T-helper 22 cell (primary cell): ENCODE data around the gene SMPD2.

Source experiments
- DNase-seq: peaks from one replicate; pipeline ENCODE4 v3.0.0-alpha.2; 2020; ENCODE audit warnings: low read depth

Gene SMPD2

GRCh38 chr6:109447087-109447486, 6.6 kb downstream of the SMPD2 start:
- DNase-seq, result no peak

GRCh38 chr6:109447878-109448555, 7.5 kb downstream of the SMPD2 start:
- no peak for DNase-seq

GRCh38 chr6:109448615-109449014, 8.1 kb downstream of the SMPD2 start:
- no peak for DNase-seq

GRCh38 chr6:109449064-109449794, 8.7 kb downstream of the SMPD2 start:
- no peak for DNase-seq

GRCh38 chr6:109449795-109450673, 9.5 kb downstream of the SMPD2 start:
- no peak for DNase-seq

- DNase-seq, result no peak
These were observed 10.3 kb downstream of the SMPD2 start for GRCh38 chr6:109450801-109451200.

- no peak for DNase-seq
These were observed 10.9 kb downstream of the SMPD2 start for GRCh38 chr6:109451376-109451775.

- DNase-seq, result no peak
These were observed 11.7 kb downstream of the SMPD2 start for GRCh38 chr6:109452181-109452580.

- no peak for DNase-seq
These were observed 12.6 kb downstream of the SMPD2 start for GRCh38 chr6:109453156-109453555.

- DNase-seq, result no peak
These were observed 13.3 kb downstream of the SMPD2 start for GRCh38 chr6:109453594-109454495.

- DNase-seq, result peak; percentile 77
These were observed 14.2 kb downstream of the SMPD2 start for GRCh38 chr6:109454496-109455436.

- DNase-seq, result peak; percentile 79
These were observed 15.1 kb downstream of the SMPD2 start, which contains the start of gene MICAL1 for GRCh38 chr6:109455437-109456110. MICAL1 (minus strand) TSS chr6:109455772; CDS start chr6:109454196, 1,576 bp downstream.

- DNase-seq, result no peak
These were observed 15.6 kb downstream of the SMPD2 start for GRCh38 chr6:109456111-109456583.

GRCh38 chr6:109456710-109457561, 16.4 kb downstream of the SMPD2 start:
- no peak for DNase-seq

GRCh38 chr6:109457562-109457996, 17.1 kb downstream of the SMPD2 start:
- DNase-seq, result no peak

- peak; percentile 42 for DNase-seq
These were observed 18.4 kb downstream of the SMPD2 start for GRCh38 chr6:109458774-109459531.

GRCh38 chr6:109460161-109460829, 19.8 kb downstream of the SMPD2 start:
- DNase-seq, result no peak
